ENCODE data around the gene TBC1D9.

The TBC1D9 gene

GRCh38 chr4:140719686-140720085 lies 36.5 kb downstream of the TBC1D9 start:
- no peak for DNase-seq

GRCh38 chr4:140719022-140719421 lies 37.2 kb downstream of the TBC1D9 start:
- no peak for DNase-seq

- DNase-seq: no peak
Observed at GRCh38 chr4:140718241-140718952, 37.8 kb downstream of the TBC1D9 start.

- DNase-seq: no peak
Observed at GRCh38 chr4:140717313-140717712, 38.9 kb downstream of the TBC1D9 start.

GRCh38 chr4:140715119-140715518 lies 41.1 kb downstream of the TBC1D9 start:
- DNase-seq: no peak

- DNase-seq: no peak
Observed at GRCh38 chr4:140711910-140712309, 44.3 kb downstream of the TBC1D9 start.

GRCh38 chr4:140710908-140711622 lies 45.1 kb downstream of the TBC1D9 start:
- DNase-seq: no peak

GRCh38 chr4:140707325-140707724 lies 48.9 kb downstream of the TBC1D9 start:
- DNase-seq: no peak

- DNase-seq: no peak
Observed at GRCh38 chr4:140706665-140707064, 49.5 kb downstream of the TBC1D9 start.

GRCh38 chr4:140706276-140706625 lies 49.9 kb downstream of the TBC1D9 start:
- no peak for DNase-seq

- DNase-seq: no peak
Observed at GRCh38 chr4:140705625-140706275, 50.4 kb downstream of the TBC1D9 start.

- no peak for DNase-seq
Observed at GRCh38 chr4:140704964-140705363, 51.2 kb downstream of the TBC1D9 start.

GRCh38 chr4:140704392-140704960 lies 51.7 kb downstream of the TBC1D9 start:
- no peak for DNase-seq

GRCh38 chr4:140703463-140703862 lies 52.7 kb downstream of the TBC1D9 start:
- no peak for DNase-seq

GRCh38 chr4:140702096-140702757 lies 54.0 kb downstream of the TBC1D9 start:
- no peak for DNase-seq

GRCh38 chr4:140701071-140701470 lies 55.1 kb downstream of the TBC1D9 start:
- no peak for DNase-seq

GRCh38 chr4:140697709-140698560 lies 58.2 kb downstream of the TBC1D9 start:
- no peak for DNase-seq

- no peak for DNase-seq
Observed at GRCh38 chr4:140695483-140695882, 60.7 kb downstream of the TBC1D9 start.

GRCh38 chr4:140693562-140693961 lies 62.6 kb downstream of the TBC1D9 start:
- no peak for DNase-seq

- DNase-seq: no peak
Observed at GRCh38 chr4:140691369-140691768, 64.8 kb downstream of the TBC1D9 start.

GRCh38 chr4:140690093-140690492 lies 66.1 kb downstream of the TBC1D9 start:
- no peak for DNase-seq

GRCh38 chr4:140689623-140690022 lies 66.6 kb downstream of the TBC1D9 start:
- DNase-seq: peak; percentile 2
